GM10266 (cell line): ENCODE results near the gene MYOD1.

Experiments used
- DNase-seq: peaks from one replicate; pipeline ENCODE4 v3.0.0; 2012; ENCODE audit errors: extremely low spot score
- TF ChIP-seq, protein P1 (sequence below): IDR thresholded peaks from 2 replicates; pipeline ENCODE4 v1.5.1; 2012; ENCODE audit warnings: mild to moderate bottlenecking, low read depth; ENCODE audit not compliant: control insufficient read depth, insufficient read depth; ENCODE audit errors: missing control alignments

MYOD1 gene

DNA sequence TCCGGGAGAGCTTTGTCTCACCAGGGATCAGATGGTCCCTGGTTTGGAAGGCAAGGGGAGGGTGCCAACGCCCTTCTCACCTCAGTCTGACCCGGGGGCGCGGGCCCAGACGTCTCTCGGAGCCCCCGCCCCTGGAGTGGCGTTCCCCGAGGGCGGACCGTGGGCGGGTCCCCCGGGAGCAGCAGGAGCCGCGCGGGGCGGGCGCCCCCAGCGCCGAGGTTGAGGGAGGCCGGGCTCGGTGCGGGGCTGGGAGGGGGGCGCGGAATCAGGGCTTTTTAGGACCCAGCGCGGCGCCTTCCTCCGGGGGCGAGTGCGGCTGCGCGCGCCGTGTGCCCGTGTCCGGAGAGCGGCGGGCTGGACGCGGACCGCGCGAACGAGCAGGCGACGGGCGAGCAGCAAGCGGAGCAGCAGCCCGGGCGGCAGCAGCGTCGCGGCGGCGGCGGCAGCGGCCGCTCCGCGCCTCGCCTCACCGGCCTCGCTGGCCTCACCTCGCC, 15.1 kb downstream of the MYOD1 start, which contains the start of gene KCNC1:
TSS of gene KCNC1 (plus strand) at position 364 of the 494 bp plus-strand sequence. CDS start 1,222 bp downstream, outside the sequence.
- TF ChIP-seq, protein P1, sequence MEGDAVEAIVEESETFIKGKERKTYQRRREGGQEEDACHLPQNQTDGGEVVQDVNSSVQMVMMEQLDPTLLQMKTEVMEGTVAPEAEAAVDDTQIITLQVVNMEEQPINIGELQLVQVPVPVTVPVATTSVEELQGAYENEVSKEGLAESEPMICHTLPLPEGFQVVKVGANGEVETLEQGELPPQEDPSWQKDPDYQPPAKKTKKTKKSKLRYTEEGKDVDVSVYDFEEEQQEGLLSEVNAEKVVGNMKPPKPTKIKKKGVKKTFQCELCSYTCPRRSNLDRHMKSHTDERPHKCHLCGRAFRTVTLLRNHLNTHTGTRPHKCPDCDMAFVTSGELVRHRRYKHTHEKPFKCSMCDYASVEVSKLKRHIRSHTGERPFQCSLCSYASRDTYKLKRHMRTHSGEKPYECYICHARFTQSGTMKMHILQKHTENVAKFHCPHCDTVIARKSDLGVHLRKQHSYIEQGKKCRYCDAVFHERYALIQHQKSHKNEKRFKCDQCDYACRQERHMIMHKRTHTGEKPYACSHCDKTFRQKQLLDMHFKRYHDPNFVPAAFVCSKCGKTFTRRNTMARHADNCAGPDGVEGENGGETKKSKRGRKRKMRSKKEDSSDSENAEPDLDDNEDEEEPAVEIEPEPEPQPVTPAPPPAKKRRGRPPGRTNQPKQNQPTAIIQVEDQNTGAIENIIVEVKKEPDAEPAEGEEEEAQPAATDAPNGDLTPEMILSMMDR: no peak
- no peak for DNase-seq

DNA sequence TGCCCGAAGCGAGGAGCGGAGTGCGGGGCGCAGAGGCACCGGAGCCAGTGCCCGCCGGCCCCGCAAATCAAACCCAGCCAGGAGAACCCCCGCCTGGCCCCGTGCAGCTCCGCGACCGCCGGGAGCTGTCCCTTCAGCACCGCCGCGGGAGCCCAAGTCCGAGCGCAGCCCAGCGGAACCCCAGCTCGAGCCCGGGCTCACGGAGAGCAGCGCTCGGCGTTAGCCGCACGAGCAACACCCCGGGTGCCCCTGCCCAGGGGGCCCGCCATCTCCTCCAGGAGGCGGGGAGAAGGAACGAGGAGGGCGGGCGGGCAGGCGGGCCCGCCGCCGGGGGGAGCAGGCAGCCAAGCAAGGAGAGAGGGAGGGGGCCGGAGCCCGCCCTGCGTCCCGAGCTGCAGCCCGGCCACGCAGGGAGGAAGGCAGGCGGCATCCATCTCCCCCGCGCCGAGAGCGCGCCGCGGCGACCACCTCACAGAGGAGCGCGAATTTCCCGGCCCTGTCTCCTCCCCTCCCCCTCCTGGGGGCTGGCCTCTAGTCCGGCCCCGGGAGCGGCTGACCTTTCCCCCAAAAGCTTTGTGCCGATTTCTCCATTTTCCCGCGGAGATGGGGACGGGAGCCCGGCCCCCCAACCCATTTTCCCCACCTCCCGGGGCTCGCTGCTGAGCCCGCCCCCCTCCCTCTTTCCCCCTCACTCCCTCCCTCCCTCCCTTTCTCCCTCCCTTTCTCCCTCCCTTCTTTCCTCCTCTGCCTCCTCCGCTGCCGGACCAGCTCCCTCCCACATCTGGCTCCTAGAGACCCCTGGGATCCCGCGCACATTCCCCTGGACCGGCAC, 15.8 kb downstream of the MYOD1 start:
- DNase-seq: peak; percentile 83

GRCh38 chr11:17735818-17736578, 16.6 kb downstream of the MYOD1 start:
- no peak for DNase-seq
- TF ChIP-seq, protein P1: no peak

More for the DNA sequence above, 15.8 kb downstream of the MYOD1 start:
- TF ChIP-seq, protein P1: no peak

DNA sequence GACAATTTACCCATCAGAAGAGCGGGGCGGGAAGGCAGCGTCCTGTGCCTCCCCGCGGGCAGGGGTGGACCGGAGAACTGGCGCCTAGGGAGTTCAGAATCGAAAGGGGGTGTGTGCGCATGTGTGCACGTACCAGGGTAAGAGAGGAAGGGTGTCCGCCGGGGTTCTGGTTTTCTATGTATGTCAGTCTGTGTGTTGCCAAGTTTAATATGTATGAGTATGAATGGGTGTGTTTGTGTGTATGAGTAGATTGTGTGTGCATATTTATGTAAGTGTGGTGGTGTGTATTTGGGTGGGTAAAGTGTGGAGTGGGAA, 17.2 kb downstream of the MYOD1 start:
- no peak for DNase-seq
- TF ChIP-seq, protein P1: no peak

DNA sequence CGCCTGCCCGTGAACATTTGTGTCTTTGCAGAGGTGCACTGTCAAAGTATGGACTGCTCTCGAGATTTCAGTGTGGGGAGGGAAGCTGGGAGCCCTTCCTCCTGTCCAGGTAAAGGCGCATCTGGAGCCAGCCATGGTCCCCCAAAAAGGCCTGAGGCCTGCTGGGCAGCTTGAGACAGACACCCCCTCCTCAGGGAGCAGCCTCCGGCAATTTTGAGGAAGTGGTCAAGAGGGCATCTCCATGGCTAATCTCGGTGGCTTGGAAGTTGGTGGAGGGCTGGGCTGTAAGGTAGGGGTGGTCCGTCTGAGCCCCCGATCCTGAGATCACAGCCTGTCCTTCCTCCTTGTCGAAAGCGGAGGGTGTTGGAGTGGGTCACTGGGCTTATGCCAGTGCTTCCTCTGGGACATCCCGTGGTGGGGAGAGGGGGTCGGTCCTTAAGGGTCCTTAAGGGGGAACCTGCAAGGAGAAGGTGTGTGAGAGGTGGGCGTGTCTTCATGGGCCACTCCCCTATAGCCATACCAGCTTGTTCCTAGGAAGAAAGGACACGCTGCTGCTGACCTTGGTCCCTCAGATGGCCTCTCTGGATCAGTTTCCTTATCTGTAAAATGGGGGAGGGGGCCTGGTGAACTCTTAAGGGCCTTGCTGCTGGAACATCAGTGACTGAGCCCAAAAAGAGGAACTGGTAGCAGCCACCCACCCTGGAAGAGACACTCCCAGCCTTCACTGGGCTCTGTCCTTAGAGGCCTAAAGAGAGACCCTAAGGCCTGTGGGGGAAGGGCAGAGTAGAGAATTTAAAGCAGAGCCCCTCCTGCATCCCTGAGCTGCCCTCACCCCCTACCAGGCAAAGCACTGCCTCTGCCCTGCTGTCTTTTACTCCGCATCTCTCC, 17.8 kb downstream of the MYOD1 start:
- DNase-seq: no peak
- TF ChIP-seq, protein P1: no peak

DNA sequence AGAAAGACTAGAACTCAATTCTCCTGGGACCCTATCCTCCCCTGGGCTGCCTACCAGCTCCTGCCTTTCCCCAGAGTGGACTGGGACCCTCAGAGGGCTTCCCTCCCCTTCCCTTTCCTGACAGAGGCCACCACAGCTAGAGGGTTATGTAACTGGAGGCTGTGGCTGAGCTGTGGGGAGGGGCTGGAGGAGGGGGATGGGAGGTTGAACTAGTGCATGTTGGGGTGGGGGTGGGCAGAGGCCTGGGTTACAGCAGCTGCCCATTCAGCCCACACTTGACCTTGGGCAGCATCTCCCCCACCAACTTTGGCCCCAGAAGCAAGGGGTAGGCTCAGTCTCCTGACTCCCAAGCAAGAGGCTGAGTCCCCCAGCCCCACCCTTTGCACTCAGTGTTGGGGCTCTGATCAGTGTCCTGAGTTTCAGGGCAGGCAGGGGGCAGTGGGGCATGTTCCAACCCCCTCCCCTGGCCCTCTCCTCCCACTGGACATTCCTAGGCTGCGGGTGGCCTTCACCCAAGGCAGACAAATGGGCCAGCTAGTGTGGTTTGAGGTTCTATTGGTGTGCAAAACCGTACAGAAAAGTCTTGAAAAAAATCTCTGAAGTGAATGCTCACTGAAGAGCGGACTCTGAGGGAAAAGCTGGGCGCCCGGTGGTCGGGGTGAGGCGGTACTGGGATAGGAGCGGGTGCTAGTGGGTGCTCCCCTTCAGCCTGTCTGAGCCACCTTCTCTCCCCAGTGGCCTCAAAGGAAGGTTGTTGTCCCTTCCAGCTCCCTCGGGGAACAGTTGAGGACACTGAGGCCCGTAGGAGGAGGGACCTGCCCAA, 19.0 kb downstream of the MYOD1 start:
- TF ChIP-seq, protein P1: no peak
- no peak for DNase-seq
